ENCODE results near the gene NEAT1. TPM values are rescaled to one million over a fixed set of nuclear protein-coding genes. Genes with fewer than 3 reads are reported as not detected.
A peak's percentile ranks its signal among the peaks of the same experiment; 100 is the strongest.

The NEAT1 gene
- total RNA-seq, 1 donor from 2014 or later: 229 TPM

DNA sequence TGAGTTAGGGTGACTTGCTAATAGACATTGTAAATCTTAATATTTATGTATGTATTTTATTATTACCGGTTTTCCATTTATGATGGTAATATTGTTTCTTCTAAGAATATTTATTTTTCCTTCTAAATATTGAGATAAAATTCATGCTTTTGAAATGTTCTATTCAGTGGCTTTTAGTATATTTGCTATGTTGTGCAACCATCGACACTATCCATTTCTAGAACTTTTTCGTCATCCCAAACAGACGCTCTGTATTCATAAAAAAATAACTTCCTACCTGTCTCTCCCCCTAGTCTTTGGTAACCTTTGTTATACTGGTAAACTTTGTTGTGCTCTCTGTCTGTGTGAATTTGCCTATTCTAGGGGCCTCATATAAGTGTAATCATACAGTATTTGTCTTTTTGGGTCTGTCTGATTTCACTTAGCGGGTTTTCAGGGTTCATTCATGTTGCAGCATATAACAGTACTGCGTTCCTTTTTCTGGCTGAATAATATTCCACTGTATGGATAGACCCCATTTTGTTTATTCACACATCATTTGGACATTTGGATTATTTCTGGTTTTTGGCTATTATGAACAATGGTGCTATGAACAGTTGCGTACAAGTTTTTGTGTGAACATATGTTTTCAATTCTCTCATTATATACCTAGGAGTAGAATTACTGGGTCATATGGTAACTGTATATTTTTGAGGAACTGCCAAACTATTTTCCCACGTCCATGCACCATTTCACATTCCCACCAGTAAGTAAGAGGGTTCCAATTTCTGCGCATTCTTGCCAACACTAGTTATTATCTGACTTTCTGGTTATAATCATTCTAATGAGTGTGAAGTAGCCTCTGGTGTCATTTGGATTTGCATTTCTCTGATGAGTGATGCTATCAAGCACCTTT is 15.9 kb downstream of the NEAT1 start:
- H3K4me3 Mint-ChIP-seq: no peak overlapping the region
- no peaks in the 10 kb centered on the region for H3K9me3 Mint-ChIP-seq
- no peak for DNase-seq (ENCODE audit: extremely low spot score, unreplicated experiment)
- no peaks in the 10 kb centered on the region for H3K27me3 Mint-ChIP-seq
- peaks cover 30% of the 10 kb centered on the region for H3K4me1 Mint-ChIP-seq (ENCODE audit: unreplicated experiment)
- TF ChIP-seq, protein P1, sequence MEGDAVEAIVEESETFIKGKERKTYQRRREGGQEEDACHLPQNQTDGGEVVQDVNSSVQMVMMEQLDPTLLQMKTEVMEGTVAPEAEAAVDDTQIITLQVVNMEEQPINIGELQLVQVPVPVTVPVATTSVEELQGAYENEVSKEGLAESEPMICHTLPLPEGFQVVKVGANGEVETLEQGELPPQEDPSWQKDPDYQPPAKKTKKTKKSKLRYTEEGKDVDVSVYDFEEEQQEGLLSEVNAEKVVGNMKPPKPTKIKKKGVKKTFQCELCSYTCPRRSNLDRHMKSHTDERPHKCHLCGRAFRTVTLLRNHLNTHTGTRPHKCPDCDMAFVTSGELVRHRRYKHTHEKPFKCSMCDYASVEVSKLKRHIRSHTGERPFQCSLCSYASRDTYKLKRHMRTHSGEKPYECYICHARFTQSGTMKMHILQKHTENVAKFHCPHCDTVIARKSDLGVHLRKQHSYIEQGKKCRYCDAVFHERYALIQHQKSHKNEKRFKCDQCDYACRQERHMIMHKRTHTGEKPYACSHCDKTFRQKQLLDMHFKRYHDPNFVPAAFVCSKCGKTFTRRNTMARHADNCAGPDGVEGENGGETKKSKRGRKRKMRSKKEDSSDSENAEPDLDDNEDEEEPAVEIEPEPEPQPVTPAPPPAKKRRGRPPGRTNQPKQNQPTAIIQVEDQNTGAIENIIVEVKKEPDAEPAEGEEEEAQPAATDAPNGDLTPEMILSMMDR (conservative IDR thresholded peaks at IDR 0.05): no peak
- peaks cover 38% of the 10 kb centered on the region for H3K36me3 Mint-ChIP-seq
- no peak overlapping the region for H3K27ac Mint-ChIP-seq

DNA sequence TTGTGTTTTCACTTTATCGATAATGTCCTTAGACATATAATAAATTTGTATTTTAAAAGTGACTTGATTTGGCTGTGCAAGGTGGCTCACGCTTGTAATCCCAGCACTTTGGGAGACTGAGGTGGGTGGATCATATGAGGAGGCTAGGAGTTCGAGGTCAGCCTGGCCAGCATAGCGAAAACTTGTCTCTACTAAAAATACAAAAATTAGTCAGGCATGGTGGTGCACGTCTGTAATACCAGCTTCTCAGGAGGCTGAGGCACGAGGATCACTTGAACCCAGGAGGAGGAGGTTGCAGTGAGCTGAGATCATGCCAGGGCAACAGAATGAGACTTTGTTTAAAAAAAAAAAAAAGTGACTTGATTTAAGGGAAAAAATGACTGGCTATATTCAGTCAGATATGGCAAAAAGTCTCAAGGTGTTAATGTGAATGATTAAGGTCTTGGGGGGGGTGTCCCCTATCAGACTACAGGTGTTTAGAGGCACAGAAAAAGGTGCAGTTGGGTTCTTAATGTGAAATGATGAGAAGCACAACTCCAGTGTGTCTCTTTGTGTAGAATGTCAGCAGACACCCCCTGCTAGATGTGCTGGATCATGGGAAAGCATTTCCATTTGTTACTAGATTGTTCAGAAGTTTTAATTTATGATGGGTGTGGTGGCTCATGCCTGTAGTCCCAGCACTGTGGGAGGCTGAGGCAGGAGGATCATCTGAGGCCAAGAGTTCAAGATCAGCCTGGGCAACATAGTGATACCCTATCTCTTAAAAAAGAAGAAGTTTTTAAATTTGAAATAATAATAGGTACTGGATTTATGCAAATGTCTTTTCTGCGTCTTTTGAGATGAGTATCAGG is 17.0 kb downstream of the NEAT1 start:
- TF ChIP-seq, protein P1 (conservative IDR thresholded peaks at IDR 0.05): no peak
- Mint-ChIP-seq H3K4me3 (no peak overlapping the region), H3K36me3 (peaks cover 33% of the 10 kb centered on the region), H3K4me1 (ENCODE audit: unreplicated experiment) (peaks cover 36% of the 10 kb centered on the region), H3K9me3 (no peaks in the 10 kb centered on the region), H3K27me3 (no peaks in the 10 kb centered on the region), H3K27ac (peak overlapping the region; percentile 62)
- DNase-seq (ENCODE audit: extremely low spot score, unreplicated experiment): no peak

DNA sequence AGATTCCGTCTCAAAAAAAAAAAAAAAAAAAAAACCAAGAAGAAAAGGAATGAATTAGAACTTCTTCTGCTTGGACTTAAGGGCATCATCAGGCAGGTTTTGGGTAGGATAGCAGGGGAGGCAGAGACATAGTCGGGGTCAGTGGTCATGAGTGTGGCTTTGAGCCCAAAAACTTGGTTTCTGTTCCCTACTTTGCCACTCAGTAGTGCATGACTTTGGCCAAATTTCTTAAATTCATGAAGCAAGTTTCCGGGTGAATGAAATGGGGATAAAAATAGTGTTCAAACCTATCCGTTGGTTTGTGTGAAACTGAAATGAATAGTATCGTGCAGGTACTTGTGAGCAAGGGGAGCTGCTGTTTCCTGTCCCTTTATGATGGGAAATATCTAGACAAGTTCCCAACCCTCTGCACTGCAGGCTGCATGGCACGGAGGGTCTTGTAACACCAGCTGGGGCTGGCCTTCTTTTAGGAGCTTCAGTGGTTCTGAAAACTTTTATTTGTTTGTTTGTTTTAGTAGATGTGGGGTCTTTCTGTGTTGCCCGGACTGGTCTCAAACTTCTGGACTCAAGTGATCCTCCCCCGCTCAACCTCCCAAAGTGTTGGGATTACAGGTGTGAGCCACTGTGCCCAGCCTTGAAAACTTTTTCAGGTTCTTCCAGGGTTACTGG is 18.4 kb downstream of the NEAT1 start:
- no peaks in the 10 kb centered on the region for H3K27me3 Mint-ChIP-seq
- peaks cover 29% of the 10 kb centered on the region for H3K36me3 Mint-ChIP-seq
- peak overlapping the region; percentile 47 for H3K4me3 Mint-ChIP-seq
- peaks cover 42% of the 10 kb centered on the region for H3K4me1 Mint-ChIP-seq (ENCODE audit: unreplicated experiment)
- no peaks in the 10 kb centered on the region for H3K9me3 Mint-ChIP-seq
- TF ChIP-seq, protein P1 (conservative IDR thresholded peaks at IDR 0.05): no peak
- no peak for DNase-seq (ENCODE audit: extremely low spot score, unreplicated experiment)
- H3K27ac Mint-ChIP-seq: peak overlapping the region; percentile 85

DNA sequence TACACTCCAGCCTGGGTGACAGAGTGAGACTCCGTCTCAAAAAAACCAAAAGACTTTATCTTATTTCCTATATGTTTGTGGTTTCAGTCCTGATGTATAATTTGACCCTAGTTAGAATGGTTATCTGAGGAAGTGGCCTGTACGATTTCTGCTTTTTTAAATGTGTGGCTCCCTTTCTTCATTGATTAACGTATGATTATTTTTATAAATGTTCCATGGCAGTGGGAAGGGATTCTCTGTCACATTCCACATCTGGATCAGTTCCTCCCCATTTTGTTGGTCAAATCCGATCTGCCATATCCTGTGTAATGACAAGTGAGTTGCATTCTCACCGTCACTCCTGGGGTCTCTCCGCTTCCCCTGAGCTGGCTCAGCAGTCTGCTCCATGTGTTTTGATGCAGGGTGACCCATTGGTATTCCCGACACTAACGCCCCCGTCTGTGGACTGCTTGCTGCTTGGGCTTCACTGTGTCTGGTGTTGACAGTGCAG is 20.3 kb downstream of the NEAT1 start:
- H3K9me3 Mint-ChIP-seq: no peaks in the 10 kb centered on the region
- H3K27me3 Mint-ChIP-seq: no peaks in the 10 kb centered on the region
- DNase-seq (ENCODE audit: extremely low spot score, unreplicated experiment): no peak
- H3K36me3 Mint-ChIP-seq: peaks cover 18% of the 10 kb centered on the region
- H3K27ac Mint-ChIP-seq: peak overlapping the region; percentile 87
- H3K4me1 Mint-ChIP-seq (ENCODE audit: unreplicated experiment): peaks cover 32% of the 10 kb centered on the region
- H3K4me3 Mint-ChIP-seq: peak overlapping the region; percentile 16
- TF ChIP-seq, protein P1 (conservative IDR thresholded peaks at IDR 0.05): no peak

DNA sequence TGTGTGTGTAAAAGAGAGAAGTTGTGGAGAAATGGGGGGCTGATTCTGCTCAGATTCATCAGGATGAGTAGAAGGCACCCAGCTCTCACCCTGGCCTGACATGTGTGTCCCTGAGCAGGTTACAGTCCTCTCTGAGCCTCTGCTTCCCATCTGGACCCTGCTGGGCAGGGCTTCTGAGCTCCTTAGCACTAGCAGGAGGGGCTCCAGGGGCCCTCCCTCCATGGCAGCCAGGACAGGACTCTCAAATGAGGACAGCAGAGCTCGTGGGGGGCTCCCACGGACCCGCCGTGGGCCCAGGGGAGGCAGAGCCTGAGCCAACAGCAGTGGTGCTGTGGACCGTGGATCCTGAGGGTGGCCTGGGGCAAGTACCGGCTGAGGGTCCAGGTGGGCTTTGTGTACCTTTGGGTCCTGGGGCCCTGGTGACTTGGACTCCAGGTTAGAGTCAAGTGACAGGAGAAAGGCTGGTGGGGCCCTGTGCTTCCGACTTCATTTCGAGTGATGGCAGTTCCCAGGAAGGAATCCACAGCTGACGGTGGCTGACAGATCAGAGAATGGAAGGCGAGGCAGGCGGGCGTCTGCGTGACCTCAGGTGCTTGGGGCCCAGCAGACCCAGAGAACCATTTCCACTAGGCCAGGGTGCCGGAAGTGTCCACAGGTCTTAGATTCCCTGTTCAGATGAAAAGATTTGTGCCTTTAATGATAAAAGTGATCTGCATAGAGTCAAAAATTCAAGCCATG is 21.9 kb downstream of the NEAT1 start:
- H3K27ac Mint-ChIP-seq: peak overlapping the region; percentile 87
- DNase-seq (ENCODE audit: extremely low spot score, unreplicated experiment): no peak
- peak overlapping the region; percentile 49 for H3K4me3 Mint-ChIP-seq
- no peaks in the 10 kb centered on the region for H3K27me3 Mint-ChIP-seq
- no peaks in the 10 kb centered on the region for H3K9me3 Mint-ChIP-seq
- TF ChIP-seq, protein P1 (conservative IDR thresholded peaks at IDR 0.05): no peak
- peaks cover 10% of the 10 kb centered on the region for H3K36me3 Mint-ChIP-seq
- peaks cover 36% of the 10 kb centered on the region for H3K4me1 Mint-ChIP-seq (ENCODE audit: unreplicated experiment)

Measured in type B pancreatic cell (in vitro differentiated cells).